GM18909 (cell line): Measurements from ENCODE around the gene TLE3.
A peak's percentile ranks its signal among the peaks of the same experiment; 100 is the strongest.

Source experiments
- ATAC-seq: cut with Tn5 transposase; IDR thresholded peaks from one replicate; pipeline ENCODE4 v1.9.1; 2021; ENCODE audit warnings: mild to moderate bottlenecking; ENCODE audit not compliant: unreplicated experiment, poor library complexity

Gene TLE3

GRCh38 chr15:70100474-70101341, 3.0 kb upstream of the TLE3 start:
- no peak for ATAC-seq

GRCh38 chr15:70099967-70100473, 2.3 kb upstream of the TLE3 start:
- no peak for ATAC-seq

- ATAC-seq, result peak; percentile 63
Observed at GRCh38 chr15:70099167-70099966, 1.6 kb upstream of the TLE3 start.

- peak; percentile 6 for ATAC-seq
Observed at GRCh38 chr15:70098461-70099166, 897 bp upstream of the TLE3 start.

GRCh38 chr15:70098153-70098460, 390 bp upstream of the TLE3 start:
- no peak for ATAC-seq

- ATAC-seq, result no peak
Observed at GRCh38 chr15:70097063-70097320, 725 bp downstream of the TLE3 start.

- no peak for ATAC-seq
Observed at GRCh38 chr15:70096215-70097062, 1.3 kb downstream of the TLE3 start.

GRCh38 chr15:70095408-70096214, 2.1 kb downstream of the TLE3 start:
- no peak for ATAC-seq

GRCh38 chr15:70094690-70095311, 2.9 kb downstream of the TLE3 start:
- ATAC-seq, result no peak

- ATAC-seq, result no peak
Observed at GRCh38 chr15:70093481-70094319, 4.0 kb downstream of the TLE3 start.

- ATAC-seq, result no peak
Observed at GRCh38 chr15:70093070-70093469, 4.6 kb downstream of the TLE3 start.

GRCh38 chr15:70092464-70093027, 5.2 kb downstream of the TLE3 start:
- no peak for ATAC-seq

GRCh38 chr15:70091726-70092463, 5.8 kb downstream of the TLE3 start:
- ATAC-seq, result no peak

- no peak for ATAC-seq
Observed at GRCh38 chr15:70090436-70091296, 7.1 kb downstream of the TLE3 start.

GRCh38 chr15:70089692-70089971, 8.1 kb downstream of the TLE3 start:
- ATAC-seq, result no peak

GRCh38 chr15:70088887-70089691, 8.6 kb downstream of the TLE3 start:
- no peak for ATAC-seq
